ENCODE data around the gene CHCHD2.
"Not testable (repeated sequence)": the region's sequence is repeated elsewhere in the genome, so short reads cannot be mapped to it uniquely, and the experiment has no call there.

The CHCHD2 gene

DNA sequence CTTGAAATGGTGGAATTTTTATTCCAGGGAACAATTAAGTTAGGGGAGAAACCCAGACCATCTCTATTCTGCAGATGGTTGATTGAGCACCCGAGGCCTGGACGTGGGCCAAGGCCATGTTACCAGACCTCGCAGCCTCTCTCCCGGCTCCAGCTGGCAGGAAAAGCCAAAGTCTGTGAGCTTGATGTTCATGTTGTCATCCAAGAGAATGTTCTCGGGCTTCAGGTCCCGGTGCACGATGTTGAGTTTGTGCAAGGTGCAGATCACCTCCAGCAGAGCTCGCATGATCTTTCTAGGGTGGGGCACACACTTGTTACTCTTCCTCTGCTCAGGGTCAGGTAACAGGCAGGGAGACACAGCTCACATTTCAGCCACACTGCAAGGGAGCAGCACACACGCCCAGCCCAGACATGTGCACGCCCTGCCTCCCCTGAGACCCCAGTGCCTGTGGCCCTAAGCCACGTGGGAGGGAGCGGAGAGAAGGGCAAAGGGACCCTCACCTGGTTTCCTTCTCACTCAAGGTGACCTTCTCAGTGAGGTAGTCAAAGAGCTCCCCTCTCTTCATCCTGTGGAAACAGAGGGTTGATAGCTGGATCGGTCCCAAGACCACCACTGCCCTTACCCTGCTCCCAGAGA lies 23.0 kb downstream of the CHCHD2 start:
- DNase-seq (ENCODE audit: low spot score) = no peak

- DNase-seq (ENCODE audit: low spot score) = no peak
These were observed 24.5 kb downstream of the CHCHD2 start for GRCh38 chr7:56081626-56082340.

DNA sequence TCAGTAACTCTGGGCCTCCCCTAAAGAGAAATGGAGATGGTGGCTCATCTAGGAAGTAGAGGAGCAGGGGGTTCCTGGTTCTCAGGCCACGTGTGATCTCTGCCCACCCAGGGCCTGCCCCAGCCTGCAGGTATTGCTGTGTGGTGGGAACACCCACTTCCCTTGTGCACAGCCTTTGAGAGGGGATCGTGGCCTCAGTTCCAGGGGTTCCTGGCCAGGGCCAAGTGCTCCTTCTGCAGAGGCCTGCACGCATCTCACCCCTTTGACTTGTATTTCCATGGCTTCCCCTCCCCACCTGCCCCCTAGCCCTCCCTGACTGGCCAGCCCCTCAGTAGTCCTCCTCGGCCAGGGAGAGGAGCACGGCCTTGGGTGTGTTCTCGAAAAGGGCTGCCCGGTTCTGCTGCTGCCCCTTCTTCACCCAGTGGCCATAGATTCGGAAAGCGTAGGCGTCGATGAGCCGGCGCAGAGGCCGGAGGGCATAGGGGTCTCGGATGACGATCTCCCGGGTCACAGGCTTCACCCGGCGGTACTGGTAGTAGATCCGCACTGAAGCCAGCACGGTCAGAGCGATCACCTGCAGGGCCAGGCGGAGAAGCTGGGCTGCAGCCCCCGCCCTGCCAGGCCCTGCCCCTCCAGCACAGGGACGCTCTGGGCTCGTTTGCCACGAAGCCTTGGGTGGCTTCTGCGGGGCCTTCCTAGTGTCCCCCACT lies 25.4 kb downstream of the CHCHD2 start:
- DNase-seq (ENCODE audit: low spot score) = not testable (repeated sequence)

- DNase-seq (ENCODE audit: low spot score) = no peak
These were observed 26.7 kb downstream of the CHCHD2 start for GRCh38 chr7:56079450-56080185.

GRCh38 chr7:56078196-56078595 lies 28.1 kb downstream of the CHCHD2 start:
- DNase-seq (ENCODE audit: low spot score) = no peak

DNA sequence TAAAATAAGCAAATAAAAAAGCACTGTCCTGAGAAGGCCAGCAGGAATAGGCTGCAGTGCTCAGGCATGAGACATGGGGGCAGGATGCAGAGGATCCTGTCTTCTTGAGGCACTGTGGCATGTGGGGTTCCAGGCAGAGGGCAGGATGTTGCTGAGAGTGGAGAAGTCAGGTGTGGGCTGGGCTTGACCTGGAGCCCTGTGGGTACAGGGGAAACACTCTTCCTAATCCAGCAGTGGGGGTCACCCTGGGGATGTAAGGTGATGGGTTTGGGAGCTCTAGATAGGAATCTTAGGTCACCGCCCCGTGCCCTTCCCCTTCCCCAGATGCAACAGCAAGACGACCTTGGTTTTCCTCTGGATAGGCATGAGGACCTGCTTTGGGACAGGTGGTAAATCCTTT lies 28.6 kb downstream of the CHCHD2 start:
- no peak for DNase-seq (ENCODE audit: low spot score)

DNA sequence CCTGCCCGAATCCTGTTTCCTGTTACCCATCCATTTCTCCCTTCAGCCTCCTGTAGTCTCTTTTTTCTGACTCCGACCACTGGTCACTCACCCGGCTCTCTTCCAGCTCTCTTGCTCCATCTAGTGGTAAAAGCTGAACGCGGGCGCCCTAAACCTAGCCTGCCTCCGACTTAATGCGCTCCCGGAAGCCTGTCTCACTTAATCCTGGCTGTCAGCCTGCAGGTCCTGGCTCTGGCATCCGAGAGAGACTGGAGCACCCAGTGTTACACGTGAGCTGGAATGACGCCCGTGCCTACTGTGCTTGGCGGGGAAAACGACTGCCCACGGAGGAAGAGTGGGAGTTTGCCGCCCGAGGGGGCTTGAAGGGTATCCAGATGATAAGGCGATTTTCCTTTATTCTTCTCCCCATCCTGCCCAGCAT lies 31.9 kb downstream of the CHCHD2 start:
- peak; percentile 86 for DNase-seq (ENCODE audit: low spot score)

DNA sequence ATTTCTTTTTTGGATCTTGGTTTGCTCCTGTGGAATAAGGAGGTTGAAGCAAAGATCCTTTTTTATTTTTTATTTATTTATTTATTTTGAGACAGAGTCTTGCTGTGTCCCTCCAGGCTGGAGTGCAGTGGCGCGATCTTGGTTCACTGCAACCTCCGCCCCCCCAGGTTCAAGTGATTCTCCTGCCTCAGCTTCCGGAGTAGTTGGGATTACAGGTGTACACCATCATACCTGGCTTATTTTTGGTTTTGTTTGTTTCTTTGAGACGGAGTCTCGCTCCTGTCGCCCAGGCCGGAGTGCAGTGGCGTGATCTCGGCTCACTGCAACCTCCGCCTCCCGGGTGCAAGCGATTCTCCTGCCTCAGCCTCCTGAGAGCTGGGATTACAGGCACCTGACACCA lies 39.9 kb downstream of the CHCHD2 start:
- not testable (repeated sequence) for DNase-seq (ENCODE audit: low spot score)

DNA sequence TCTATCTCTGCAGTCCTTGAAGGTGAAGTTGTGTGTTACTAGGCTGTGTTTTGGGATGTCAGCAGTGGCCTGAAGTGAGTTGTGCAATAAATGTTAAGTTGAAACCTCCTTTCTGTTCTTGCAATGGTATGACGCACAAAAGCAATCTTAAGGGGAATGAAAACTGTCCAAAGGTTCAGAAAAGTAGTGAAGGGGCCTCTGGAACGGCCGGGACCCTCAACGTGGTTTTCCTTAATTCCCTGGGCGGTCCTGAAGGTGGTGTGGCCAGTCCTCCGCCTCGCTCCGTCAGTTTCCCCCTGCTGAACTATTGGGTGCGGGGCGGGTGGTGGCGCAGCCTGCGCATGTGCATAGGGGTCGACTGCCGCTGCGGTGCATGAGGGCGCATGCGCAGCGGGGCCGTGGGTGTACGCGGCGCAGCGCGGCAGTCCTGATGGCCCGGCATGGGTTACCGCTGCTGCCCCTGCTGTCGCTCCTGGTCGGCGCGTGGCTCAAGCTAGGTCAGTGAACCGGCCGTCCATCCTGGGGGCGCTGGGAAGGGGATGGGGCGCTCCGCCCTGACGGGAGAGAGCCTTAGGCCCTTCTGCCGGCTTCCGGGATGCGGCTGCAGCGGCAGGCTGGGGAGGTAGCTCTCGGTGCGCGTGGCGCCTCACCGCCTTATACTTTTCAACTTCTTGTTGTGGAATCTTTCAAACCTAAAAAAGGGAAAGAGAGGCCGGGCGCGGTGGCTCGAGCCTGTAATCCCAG lies 42.2 kb downstream of the CHCHD2 start, which contains the start of gene SUMF2:
SUMF2 (plus strand) TSS at position 405 of the 744 bp plus-strand sequence; CDS start at position 431, 26 bp downstream.
- peak; percentile 87 for DNase-seq (ENCODE audit: low spot score)

- no peak for DNase-seq (ENCODE audit: low spot score)
These were observed 42.8 kb downstream of the CHCHD2 start for GRCh38 chr7:56063500-56063881.

DNA sequence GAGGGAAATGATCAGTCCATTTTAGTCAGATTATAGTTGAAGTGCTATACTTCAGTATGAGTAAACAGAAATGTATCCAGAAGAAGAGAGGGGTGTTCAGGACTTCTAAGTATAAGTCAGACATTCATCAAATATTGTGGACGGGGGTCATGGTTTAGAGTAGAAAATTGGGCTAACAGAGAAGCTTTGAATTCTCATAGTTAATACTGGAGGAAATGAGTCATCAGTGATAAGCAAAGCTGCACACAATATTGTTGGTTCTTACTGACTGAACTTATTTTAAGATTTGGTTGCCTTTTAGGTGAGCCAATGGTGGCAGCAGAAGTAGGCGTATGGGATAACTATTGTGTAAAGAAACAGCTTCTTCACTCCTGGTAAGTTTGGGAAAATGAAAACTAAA lies 43.9 kb downstream of the CHCHD2 start:
- no peak for DNase-seq (ENCODE audit: low spot score)

- no peak for DNase-seq (ENCODE audit: low spot score)
These were observed 52.3 kb downstream of the CHCHD2 start for GRCh38 chr7:56053993-56054392.

DNA sequence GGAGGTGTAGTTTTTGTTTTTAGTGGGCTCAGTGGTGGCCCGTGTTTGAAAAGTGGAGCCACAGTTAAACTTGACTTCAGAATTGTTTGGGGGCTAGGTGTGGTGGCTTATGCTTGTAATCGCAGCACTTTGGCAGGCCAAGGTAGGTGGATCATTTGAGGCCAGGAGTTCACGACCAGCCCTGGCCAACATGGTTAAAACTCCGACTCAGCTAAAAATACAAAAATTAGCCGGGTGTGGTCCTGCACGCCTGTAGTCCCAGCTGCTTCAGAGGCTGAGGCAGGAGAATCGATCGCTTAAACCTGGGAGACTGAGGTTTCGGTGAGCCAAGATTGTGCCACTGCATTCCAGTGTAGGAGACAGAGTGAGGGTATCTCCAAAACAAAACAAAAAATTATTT lies 52.9 kb downstream of the CHCHD2 start:
- no peak for DNase-seq (ENCODE audit: low spot score)
